HG02623 (cell line): ENCODE data around the gene MARCHF7.
"Not testable (repeated sequence)": the region's sequence is repeated elsewhere in the genome, so short reads cannot be mapped to it uniquely, and the experiment has no call there.

ENCODE experiments used
- ATAC-seq: cut with Tn5 transposase; IDR thresholded peaks from one replicate; pipeline ENCODE4 v1.9.1; 2021; ENCODE audit warnings: moderate library complexity; ENCODE audit not compliant: unreplicated experiment

The MARCHF7 gene

GRCh38 chr2:159716857-159717256 lies 4.6 kb downstream of the MARCHF7 start:
- no peak for ATAC-seq

GRCh38 chr2:159720676-159721075 lies 8.4 kb downstream of the MARCHF7 start:
- ATAC-seq: no peak

- ATAC-seq: no peak
Observed at GRCh38 chr2:159722580-159722979, 10.3 kb downstream of the MARCHF7 start.

- not testable (repeated sequence) for ATAC-seq
Observed at GRCh38 chr2:159724795-159725572, 12.7 kb downstream of the MARCHF7 start.

GRCh38 chr2:159725713-159726112 lies 13.4 kb downstream of the MARCHF7 start:
- no peak for ATAC-seq

GRCh38 chr2:159728629-159729028 lies 16.3 kb downstream of the MARCHF7 start:
- no peak for ATAC-seq

GRCh38 chr2:159735648-159736047 lies 23.3 kb downstream of the MARCHF7 start:
- ATAC-seq: no peak

GRCh38 chr2:159736048-159736447 lies 23.7 kb downstream of the MARCHF7 start:
- no peak for ATAC-seq

GRCh38 chr2:159737292-159737916 lies 25.1 kb downstream of the MARCHF7 start:
- no peak for ATAC-seq

GRCh38 chr2:159737917-159738296 lies 25.6 kb downstream of the MARCHF7 start:
- ATAC-seq: no peak

- no peak for ATAC-seq
Observed at GRCh38 chr2:159738509-159739390, 26.4 kb downstream of the MARCHF7 start.

- no peak for ATAC-seq
Observed at GRCh38 chr2:159742846-159743245, 30.5 kb downstream of the MARCHF7 start.

- no peak for ATAC-seq
Observed at GRCh38 chr2:159744363-159744762, 32.1 kb downstream of the MARCHF7 start.

GRCh38 chr2:159745237-159745636 lies 32.9 kb downstream of the MARCHF7 start:
- not testable (repeated sequence) for ATAC-seq

GRCh38 chr2:159748089-159748488 lies 35.8 kb downstream of the MARCHF7 start:
- no peak for ATAC-seq

- ATAC-seq: no peak
Observed at GRCh38 chr2:159750873-159751272, 38.6 kb downstream of the MARCHF7 start.

- ATAC-seq: no peak
Observed at GRCh38 chr2:159753797-159754196, 41.5 kb downstream of the MARCHF7 start.

- ATAC-seq: no peak
Observed at GRCh38 chr2:159755014-159755413, 42.7 kb downstream of the MARCHF7 start.

GRCh38 chr2:159755788-159756187 lies 43.5 kb downstream of the MARCHF7 start:
- no peak for ATAC-seq

- ATAC-seq: no peak
Observed at GRCh38 chr2:159758239-159758638, 45.9 kb downstream of the MARCHF7 start.

GRCh38 chr2:159758686-159759085 lies 46.4 kb downstream of the MARCHF7 start:
- ATAC-seq: no peak

- ATAC-seq: no peak
Observed at GRCh38 chr2:159759577-159759976, 47.3 kb downstream of the MARCHF7 start.
